ENCODE measurements around the gene FAM193A. TPM values are rescaled to one million over a fixed set of nuclear protein-coding genes. Genes with fewer than 3 reads are reported as not detected.

The FAM193A gene
- polyA plus RNA-seq, 1 experiment: 5.9 TPM

DNA sequence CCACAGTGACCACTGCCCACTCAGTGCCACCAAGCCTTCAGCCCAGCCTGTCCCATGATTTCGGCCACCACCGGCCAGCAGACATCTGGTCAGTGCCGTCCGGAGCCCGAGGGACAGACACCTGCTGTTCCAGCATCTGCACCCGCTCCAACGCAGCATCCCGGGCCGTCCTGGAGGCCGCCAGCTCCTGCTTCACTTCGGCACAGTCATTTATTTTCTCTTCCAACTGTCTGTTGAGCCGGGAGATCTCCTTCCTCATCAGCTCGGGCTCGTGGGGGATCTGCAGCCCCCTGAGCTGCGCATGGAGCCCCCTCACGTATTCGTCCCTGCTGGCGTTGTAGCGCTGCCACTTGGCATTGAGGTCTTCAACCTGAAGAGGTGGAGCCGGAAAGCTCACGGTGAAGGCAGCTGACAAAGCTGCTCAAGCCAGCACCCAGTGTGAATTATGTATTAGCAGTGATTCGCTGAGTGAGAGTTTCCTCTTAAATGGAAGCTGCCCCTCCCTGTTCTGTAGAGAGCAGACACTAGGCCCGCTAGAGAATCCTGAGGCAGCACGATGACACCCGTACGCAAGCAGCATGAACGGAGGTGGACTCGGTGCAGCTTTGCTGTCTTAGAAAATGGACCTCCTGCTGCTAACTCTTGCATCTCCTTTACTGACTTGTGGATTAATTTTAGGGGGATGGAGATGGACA lies 208.3 kb downstream of the FAM193A start:
- POLR2A ChIA-PET: no interaction called here
- H3K27me3 ChIP-seq (ENCODE audit: control insufficient read depth, insufficient read depth, low read length): no peaks in the 10 kb centered on the region
- CTCF ChIA-PET: interaction anchor here (0.7 kb wide), 1 partner anchor 164 kb away, joined by 3 read pairs; no protein-coding TSS in a partner anchor
- H3K4me3 ChIP-seq (ENCODE audit: low read depth, low read length): no peak overlapping the region
- H3K9me3 ChIP-seq (ENCODE audit: control insufficient read depth, insufficient read depth, low read length): no peaks in the 10 kb centered on the region
- TF ChIP-seq, protein P1, sequence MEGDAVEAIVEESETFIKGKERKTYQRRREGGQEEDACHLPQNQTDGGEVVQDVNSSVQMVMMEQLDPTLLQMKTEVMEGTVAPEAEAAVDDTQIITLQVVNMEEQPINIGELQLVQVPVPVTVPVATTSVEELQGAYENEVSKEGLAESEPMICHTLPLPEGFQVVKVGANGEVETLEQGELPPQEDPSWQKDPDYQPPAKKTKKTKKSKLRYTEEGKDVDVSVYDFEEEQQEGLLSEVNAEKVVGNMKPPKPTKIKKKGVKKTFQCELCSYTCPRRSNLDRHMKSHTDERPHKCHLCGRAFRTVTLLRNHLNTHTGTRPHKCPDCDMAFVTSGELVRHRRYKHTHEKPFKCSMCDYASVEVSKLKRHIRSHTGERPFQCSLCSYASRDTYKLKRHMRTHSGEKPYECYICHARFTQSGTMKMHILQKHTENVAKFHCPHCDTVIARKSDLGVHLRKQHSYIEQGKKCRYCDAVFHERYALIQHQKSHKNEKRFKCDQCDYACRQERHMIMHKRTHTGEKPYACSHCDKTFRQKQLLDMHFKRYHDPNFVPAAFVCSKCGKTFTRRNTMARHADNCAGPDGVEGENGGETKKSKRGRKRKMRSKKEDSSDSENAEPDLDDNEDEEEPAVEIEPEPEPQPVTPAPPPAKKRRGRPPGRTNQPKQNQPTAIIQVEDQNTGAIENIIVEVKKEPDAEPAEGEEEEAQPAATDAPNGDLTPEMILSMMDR (IDR thresholded peaks at IDR 0.05; ENCODE audit: low read depth, low read length): no peak
- DNase-seq (ENCODE audit: low read depth, low spot score): no peak
- H3K27ac ChIP-seq (ENCODE audit: low read depth, low read length): no peak overlapping the region

DNA sequence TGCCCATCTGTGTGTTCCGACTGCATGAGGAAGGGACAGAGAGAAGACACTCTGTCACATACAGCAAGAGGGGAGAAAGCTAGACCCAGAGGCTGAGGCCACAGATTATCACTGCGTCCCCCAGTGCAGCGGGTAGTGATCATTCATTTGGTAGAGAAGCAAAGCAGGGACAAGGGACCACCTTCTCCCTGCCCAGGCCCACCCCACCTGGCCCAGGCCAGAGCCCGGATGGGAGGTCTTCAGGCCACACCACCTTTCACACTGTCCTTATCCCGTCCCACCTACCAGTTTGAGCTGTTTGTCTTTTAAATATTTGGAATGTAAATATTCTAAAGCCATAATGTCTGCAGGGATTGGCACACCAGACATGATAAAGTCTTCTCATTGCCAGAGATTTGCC lies 209.1 kb downstream of the FAM193A start:
- H3K4me3 ChIP-seq (ENCODE audit: low read depth, low read length): no peak overlapping the region
- TF ChIP-seq, protein P1 (IDR thresholded peaks at IDR 0.05; ENCODE audit: low read depth, low read length): no peak
- DNase-seq (ENCODE audit: low read depth, low spot score): no peak
- H3K27ac ChIP-seq (ENCODE audit: low read depth, low read length): peak overlapping the region; percentile 68
- POLR2A ChIA-PET: interaction anchor here (1.6 kb wide), 1 partner anchor 10 kb away, joined by 6 read pairs; the partner anchor contains the start of gene TNIP2
- H3K9me3 ChIP-seq (ENCODE audit: control insufficient read depth, insufficient read depth, low read length): no peaks in the 10 kb centered on the region
- CTCF ChIA-PET: interaction anchor here (0.7 kb wide), 1 partner anchor 164 kb away, joined by 3 read pairs; no protein-coding TSS in a partner anchor
- H3K27me3 ChIP-seq (ENCODE audit: control insufficient read depth, insufficient read depth, low read length): no peaks in the 10 kb centered on the region

DNA sequence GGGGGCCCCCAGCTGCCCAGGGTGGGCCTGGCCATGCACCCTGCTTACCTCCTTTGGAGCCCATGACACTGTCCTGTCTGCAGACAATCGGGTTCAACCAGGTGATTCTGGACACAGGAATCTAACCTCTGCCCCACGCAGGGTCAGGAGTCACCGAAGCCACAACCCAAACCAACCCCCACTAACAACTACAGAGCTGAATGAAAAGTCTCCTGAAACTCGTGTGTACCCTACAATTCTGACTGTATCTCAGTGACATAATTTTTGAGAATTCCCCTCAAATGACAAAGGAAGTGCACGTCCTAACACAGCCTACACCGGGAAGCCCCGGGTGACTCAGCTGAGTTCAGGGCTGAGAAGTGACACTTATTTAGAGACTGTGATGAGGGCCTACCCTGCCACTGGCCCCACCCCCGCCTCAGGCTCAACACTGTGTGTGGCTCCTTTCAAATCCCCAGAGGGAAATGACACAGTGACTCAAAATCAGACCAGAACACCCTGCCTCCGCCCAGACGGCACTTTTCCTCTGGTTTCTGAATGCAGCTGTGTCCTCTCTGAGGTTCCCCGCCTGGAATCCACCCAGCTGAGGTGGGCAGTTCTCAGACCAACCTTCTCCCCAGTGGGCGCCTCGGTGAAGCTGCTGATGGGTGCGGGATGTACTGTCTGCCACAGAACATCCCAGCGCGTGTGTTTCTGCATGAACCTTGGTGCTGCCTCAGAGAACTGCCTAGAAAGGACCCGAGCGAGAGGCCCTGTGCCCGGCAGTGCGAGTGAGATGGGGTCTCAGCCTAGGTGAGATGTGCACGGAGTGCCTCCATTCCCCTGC lies 209.7 kb downstream of the FAM193A start:
- Histone ChIP-seq H3K4me3 (ENCODE audit: low read depth, low read length) (no peak overlapping the region), H3K27me3 (ENCODE audit: control insufficient read depth, insufficient read depth, low read length) (no peaks in the 10 kb centered on the region), H3K27ac (ENCODE audit: low read depth, low read length) (peak overlapping the region; percentile 68), H3K9me3 (ENCODE audit: control insufficient read depth, insufficient read depth, low read length) (no peaks in the 10 kb centered on the region)
- CTCF ChIA-PET: no interaction called here
- POLR2A ChIA-PET: interaction anchor here (0.6 to 1.6 kb wide), 2 partner anchors 10 to 186 kb away, joined by 3 to 6 read pairs; partner anchors contain the start of gene TNIP2
- no peak for DNase-seq (ENCODE audit: low read depth, low spot score)
- TF ChIP-seq, protein P1 (IDR thresholded peaks at IDR 0.05; ENCODE audit: low read depth, low read length): no peak

DNA sequence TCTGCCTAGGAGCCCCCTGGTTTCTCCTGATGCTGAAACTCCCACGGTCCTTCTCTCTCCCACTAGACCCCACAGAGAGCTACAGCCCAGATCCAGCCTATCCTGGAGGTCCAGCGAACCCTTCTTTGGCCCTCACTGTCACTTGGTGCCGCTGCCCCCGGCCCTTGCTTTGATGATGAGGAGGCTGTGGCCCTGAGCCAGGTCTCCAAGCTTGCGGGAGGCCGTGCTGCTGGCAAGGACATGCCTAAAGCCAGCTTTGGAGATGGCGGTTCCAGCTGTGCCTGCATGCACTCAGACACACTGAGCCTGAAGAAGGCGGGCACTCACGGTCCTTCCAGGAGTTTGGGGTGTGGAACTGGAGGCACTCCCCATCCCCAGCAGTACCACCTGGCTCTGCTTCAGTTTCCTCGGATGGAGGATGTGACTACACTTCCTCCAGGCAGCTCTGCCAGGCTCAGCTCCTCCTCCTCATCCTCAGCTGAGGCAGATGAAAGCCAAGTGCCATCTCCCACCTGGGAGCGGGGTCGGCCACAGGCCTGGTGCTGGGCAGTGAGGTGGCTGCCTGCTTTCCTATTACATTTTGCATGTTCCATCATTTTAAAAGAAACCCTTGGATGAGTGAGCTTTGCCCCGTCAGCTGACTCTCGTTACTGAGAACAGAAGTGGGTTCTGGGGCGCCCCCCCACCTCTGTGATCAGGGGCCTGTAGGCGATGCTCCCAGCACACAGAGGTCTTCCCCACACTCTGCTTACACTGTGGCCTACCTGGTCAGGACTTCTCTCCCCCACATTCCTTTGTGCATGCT lies 210.6 kb downstream of the FAM193A start:
- H3K4me3 ChIP-seq (ENCODE audit: low read depth, low read length): no peak overlapping the region
- TF ChIP-seq, protein P1 (IDR thresholded peaks at IDR 0.05; ENCODE audit: low read depth, low read length): no peak
- no peaks in the 10 kb centered on the region for H3K9me3 ChIP-seq (ENCODE audit: control insufficient read depth, insufficient read depth, low read length)
- ChIA-PET POLR2A (interaction anchor here (0.6 to 1.6 kb wide), 2 partner anchors 9 to 187 kb away, joined by 3 to 6 read pairs; partner anchors contain the start of gene TNIP2), CTCF (interaction anchor here (0.9 kb wide), 1 partner anchor 231 kb away, joined by 3 read pairs; no protein-coding TSS in a partner anchor)
- no peak for DNase-seq (ENCODE audit: low read depth, low spot score)
- H3K27ac ChIP-seq (ENCODE audit: low read depth, low read length): peak overlapping the region; percentile 2
- H3K27me3 ChIP-seq (ENCODE audit: control insufficient read depth, insufficient read depth, low read length): no peaks in the 10 kb centered on the region

Data from AG04450 (cell line).